ENCODE data around the gene ARHGAP19. TPM values are rescaled to one million over a fixed set of nuclear protein-coding genes. Genes with fewer than 3 reads are reported as not detected.
"Not testable (repeated sequence)": the region's sequence is repeated elsewhere in the genome, so short reads cannot be mapped to it uniquely, and the experiment has no call there.

ARHGAP19 gene
- total and polyA plus RNA-seq, 5 donors: 2.4 to 6.3 (median 4.5) TPM

- 90% methylated on average over 11 of the region's 11 CpGs for WGBS
- Histone ChIP-seq H3K9me3 (ENCODE audit: control insufficient read depth, low read length) (no peaks in the 10 kb centered on the region), H3K4me1 (ENCODE audit: control insufficient read depth, insufficient read depth, low read length) (no peaks in the 10 kb centered on the region), H3K4me3 (ENCODE audit: low read length) (no peak overlapping the region), H3K27me3 (ENCODE audit: control insufficient read depth, insufficient read depth) (no peaks in the 10 kb centered on the region), H3K27ac (ENCODE audit: low read length) (no peak overlapping the region)
- ATAC-seq (no peak), DNase-seq (no peak)
- intact Hi-C loops (cut with DNase I): no loop called here
Measured at GRCh38 chr10:97302088-97302791, 9.8 kb upstream of the ARHGAP19 start.

GRCh38 chr10:97300980-97301379 lies 8.5 kb upstream of the ARHGAP19 start:
- Histone ChIP-seq H3K4me3 (ENCODE audit: low read length) (no peak overlapping the region), H3K27ac (ENCODE audit: low read length) (no peak overlapping the region), H3K27me3 (ENCODE audit: control insufficient read depth, insufficient read depth) (no peaks in the 10 kb centered on the region), H3K9me3 (ENCODE audit: control insufficient read depth, low read length) (no peaks in the 10 kb centered on the region), H3K4me1 (ENCODE audit: control insufficient read depth, insufficient read depth, low read length) (no peaks in the 10 kb centered on the region)
- no peak for ATAC-seq
- DNase-seq: no peak
- intact Hi-C loops (cut with DNase I): no loop called here
- 90% methylated on average over 3 of the region's 3 CpGs for WGBS

- H3K4me3 ChIP-seq (ENCODE audit: low read length): no peak overlapping the region
- H3K4me1 ChIP-seq (ENCODE audit: control insufficient read depth, insufficient read depth, low read length): no peaks in the 10 kb centered on the region
- DNase-seq (no peak), ATAC-seq (no peak)
- intact Hi-C loops (cut with DNase I): no loop called here
- no peak overlapping the region for H3K27ac ChIP-seq (ENCODE audit: low read length)
- H3K9me3 ChIP-seq (ENCODE audit: control insufficient read depth, low read length): no peaks in the 10 kb centered on the region
- H3K27me3 ChIP-seq (ENCODE audit: control insufficient read depth, insufficient read depth): no peaks in the 10 kb centered on the region
- WGBS: 45% methylated on average over 3 of the region's 3 CpGs
Measured at GRCh38 chr10:97298223-97298571, 5.8 kb upstream of the ARHGAP19 start.

- Histone ChIP-seq H3K27me3 (ENCODE audit: control insufficient read depth, insufficient read depth) (no peaks in the 10 kb centered on the region), H3K9me3 (ENCODE audit: control insufficient read depth, low read length) (no peaks in the 10 kb centered on the region), H3K4me1 (ENCODE audit: control insufficient read depth, insufficient read depth, low read length) (no peaks in the 10 kb centered on the region), H3K4me3 (ENCODE audit: low read length) (no peak overlapping the region), H3K27ac (ENCODE audit: low read length) (peak overlapping the region; percentile 15)
- DNase-seq (no peak), ATAC-seq (peak; percentile 62 to 70)
- 64% methylated on average over 8 of the region's 8 CpGs for WGBS
- intact Hi-C loops (cut with DNase I): no loop called here
Measured at GRCh38 chr10:97297556-97298222, 5.3 kb upstream of the ARHGAP19 start.

GRCh38 chr10:97292862-97293198 lies 393 bp upstream of the ARHGAP19 start:
- intact Hi-C loops (cut with DNase I): loop anchor here in 1 of 4 donors (5.0 kb wide), 1 partner anchor 39 kb away; the partner anchor contains the start of gene FRAT2
- 59% methylated on average over 3 of the region's 3 CpGs for WGBS
- peaks cover 2% of the 10 kb centered on the region for H3K4me1 ChIP-seq (ENCODE audit: control insufficient read depth, insufficient read depth, low read length)
- no peak overlapping the region for H3K4me3 ChIP-seq (ENCODE audit: low read length)
- H3K27me3 ChIP-seq (ENCODE audit: control insufficient read depth, insufficient read depth): no peaks in the 10 kb centered on the region
- no peak for ATAC-seq
- no peak overlapping the region for H3K27ac ChIP-seq (ENCODE audit: low read length)
- H3K9me3 ChIP-seq (ENCODE audit: control insufficient read depth, low read length): no peaks in the 10 kb centered on the region
- DNase-seq: no peak

GRCh38 chr10:97291357-97292096 lies 910 bp downstream of the ARHGAP19 start:
- DNase-seq (no peak), ATAC-seq (no peak)
- intact Hi-C loops (cut with DNase I): loop anchor here in 1 of 4 donors (5.0 kb wide), 1 partner anchor 41 kb away; the partner anchor contains the start of gene FRAT2
- Histone ChIP-seq H3K4me3 (ENCODE audit: low read length) (peak overlapping the region; percentile 75), H3K9me3 (ENCODE audit: control insufficient read depth, low read length) (no peaks in the 10 kb centered on the region), H3K27me3 (ENCODE audit: control insufficient read depth, insufficient read depth) (no peaks in the 10 kb centered on the region), H3K27ac (ENCODE audit: low read length) (peak overlapping the region; percentile 91), H3K4me1 (ENCODE audit: control insufficient read depth, insufficient read depth, low read length) (peaks cover 2% of the 10 kb centered on the region)
- 59% methylated on average over 25 of the region's 25 CpGs for WGBS

- intact Hi-C loops (cut with DNase I): loop anchor here in 1 of 4 donors (5.0 kb wide), 1 partner anchor 42 kb away; the partner anchor contains the start of gene FRAT2
- not testable (repeated sequence) for H3K4me1 ChIP-seq (ENCODE audit: control insufficient read depth, insufficient read depth, low read length); H3K4me3 ChIP-seq (ENCODE audit: low read length); ATAC-seq; H3K27ac ChIP-seq (ENCODE audit: low read length); H3K27me3 ChIP-seq (ENCODE audit: control insufficient read depth, insufficient read depth); H3K9me3 ChIP-seq (ENCODE audit: control insufficient read depth, low read length); DNase-seq
- WGBS: 93% methylated on average over 17 of the region's 17 CpGs
Measured at GRCh38 chr10:97290576-97291356, 1.7 kb downstream of the ARHGAP19 start.

- DNase-seq; ATAC-seq; H3K27me3 ChIP-seq (ENCODE audit: control insufficient read depth, insufficient read depth); H3K4me1 ChIP-seq (ENCODE audit: control insufficient read depth, insufficient read depth, low read length); H3K4me3 ChIP-seq (ENCODE audit: low read length); H3K27ac ChIP-seq (ENCODE audit: low read length); H3K9me3 ChIP-seq (ENCODE audit: control insufficient read depth, low read length): not testable (repeated sequence)
- 92% methylated on average over 13 of the region's 13 CpGs for WGBS
- intact Hi-C loops (cut with DNase I): loop anchor here in 1 of 4 donors (5.0 kb wide), 1 partner anchor 42 kb away; the partner anchor contains the start of gene FRAT2
Measured at GRCh38 chr10:97290076-97290475, 2.4 kb downstream of the ARHGAP19 start.

GRCh38 chr10:97280783-97281182 lies 11.7 kb downstream of the ARHGAP19 start:
- no peaks in the 10 kb centered on the region for H3K4me1 ChIP-seq (ENCODE audit: control insufficient read depth, insufficient read depth, low read length)
- H3K9me3 ChIP-seq (ENCODE audit: control insufficient read depth, low read length): no peaks in the 10 kb centered on the region
- no peaks in the 10 kb centered on the region for H3K27me3 ChIP-seq (ENCODE audit: control insufficient read depth, insufficient read depth)
- intact Hi-C loops (cut with DNase I): loop anchor here in 3 of 4 donors (10.0 kb wide), 3 partner anchors 54 to 74 kb away; partner anchors contain the start of gene FRAT2 (in 1 of the 3)
- no peak overlapping the region for H3K27ac ChIP-seq (ENCODE audit: low read length)
- 83% methylated on average over 3 of the region's 3 CpGs for WGBS
- DNase-seq (no peak), ATAC-seq (no peak)
- H3K4me3 ChIP-seq (ENCODE audit: low read length): no peak overlapping the region

- Histone ChIP-seq H3K27me3 (ENCODE audit: control insufficient read depth, insufficient read depth) (no peaks in the 10 kb centered on the region), H3K27ac (ENCODE audit: low read length) (no peak overlapping the region), H3K4me1 (ENCODE audit: control insufficient read depth, insufficient read depth, low read length) (peaks cover 3% of the 10 kb centered on the region), H3K9me3 (ENCODE audit: control insufficient read depth, low read length) (no peaks in the 10 kb centered on the region), H3K4me3 (ENCODE audit: low read length) (no peak overlapping the region)
- 73% methylated on average over 9 of the region's 9 CpGs for WGBS
- DNase-seq (no peak), ATAC-seq (peak; percentile 31 to 32)
- intact Hi-C loops (cut with DNase I): loop anchor here in 1 of 4 donors (10.0 kb wide), 1 partner anchor 76 kb away; no protein-coding TSS in a partner anchor
Measured at GRCh38 chr10:97279121-97279815, 13.2 kb downstream of the ARHGAP19 start.
